HG03521 (cell line): ENCODE data around the gene PAEP.
"Not testable (repeated sequence)": the region's sequence is repeated elsewhere in the genome, so short reads cannot be mapped to it uniquely, and the experiment has no call there.

ENCODE experiments used
- ATAC-seq: cut with Tn5 transposase; IDR thresholded peaks from one replicate; pipeline ENCODE4 v1.9.1; 2021; ENCODE audit warnings: mild to moderate bottlenecking, moderate library complexity; ENCODE audit not compliant: unreplicated experiment

Gene PAEP

GRCh38 chr9:135561391-135562234 lies at the start of gene PAEP:
PAEP (plus strand) TSS chr9:135561756.
- no peak for ATAC-seq

- no peak for ATAC-seq
Observed at GRCh38 chr9:135512241-135512603, 49.3 kb upstream of the PAEP start.

GRCh38 chr9:135512904-135513303 lies 48.7 kb upstream of the PAEP start:
- no peak for ATAC-seq

GRCh38 chr9:135513351-135513846 lies 48.2 kb upstream of the PAEP start:
- no peak for ATAC-seq

GRCh38 chr9:135513906-135514305 lies 47.6 kb upstream of the PAEP start:
- ATAC-seq = not testable (repeated sequence)

GRCh38 chr9:135514342-135515082 lies 47.0 kb upstream of the PAEP start:
- no peak for ATAC-seq

- ATAC-seq = no peak
Observed at GRCh38 chr9:135515083-135515951, 46.2 kb upstream of the PAEP start.

- no peak for ATAC-seq
Observed at GRCh38 chr9:135516132-135516860, 45.3 kb upstream of the PAEP start.

- no peak for ATAC-seq
Observed at GRCh38 chr9:135517407-135517822, 44.1 kb upstream of the PAEP start.

GRCh38 chr9:135519179-135519971 lies 42.2 kb upstream of the PAEP start:
- no peak for ATAC-seq

- no peak for ATAC-seq
Observed at GRCh38 chr9:135520916-135521607, 40.5 kb upstream of the PAEP start, which contains the start of gene LCN1. LCN1 (plus strand) TSS chr9:135521440; CDS start chr9:135521498, 58 bp downstream.

- ATAC-seq = no peak
Observed at GRCh38 chr9:135521608-135522095, 39.9 kb upstream of the PAEP start.

GRCh38 chr9:135522137-135522877 lies 39.2 kb upstream of the PAEP start:
- no peak for ATAC-seq

GRCh38 chr9:135522931-135523330 lies 38.6 kb upstream of the PAEP start:
- no peak for ATAC-seq

GRCh38 chr9:135523521-135524129 lies 37.9 kb upstream of the PAEP start:
- no peak for ATAC-seq

- no peak for ATAC-seq
Observed at GRCh38 chr9:135524130-135524861, 37.3 kb upstream of the PAEP start.
